ENCODE data around the gene CYP27C1. TPM values are rescaled to one million over a fixed set of nuclear protein-coding genes. Genes with fewer than 3 reads are reported as not detected.

The CYP27C1 gene
- total and polyA plus RNA-seq, 2 of the 13 experiments (the other 11 are each of a cell fraction or from before 2014, with no cell fraction given), result not detected

DNA sequence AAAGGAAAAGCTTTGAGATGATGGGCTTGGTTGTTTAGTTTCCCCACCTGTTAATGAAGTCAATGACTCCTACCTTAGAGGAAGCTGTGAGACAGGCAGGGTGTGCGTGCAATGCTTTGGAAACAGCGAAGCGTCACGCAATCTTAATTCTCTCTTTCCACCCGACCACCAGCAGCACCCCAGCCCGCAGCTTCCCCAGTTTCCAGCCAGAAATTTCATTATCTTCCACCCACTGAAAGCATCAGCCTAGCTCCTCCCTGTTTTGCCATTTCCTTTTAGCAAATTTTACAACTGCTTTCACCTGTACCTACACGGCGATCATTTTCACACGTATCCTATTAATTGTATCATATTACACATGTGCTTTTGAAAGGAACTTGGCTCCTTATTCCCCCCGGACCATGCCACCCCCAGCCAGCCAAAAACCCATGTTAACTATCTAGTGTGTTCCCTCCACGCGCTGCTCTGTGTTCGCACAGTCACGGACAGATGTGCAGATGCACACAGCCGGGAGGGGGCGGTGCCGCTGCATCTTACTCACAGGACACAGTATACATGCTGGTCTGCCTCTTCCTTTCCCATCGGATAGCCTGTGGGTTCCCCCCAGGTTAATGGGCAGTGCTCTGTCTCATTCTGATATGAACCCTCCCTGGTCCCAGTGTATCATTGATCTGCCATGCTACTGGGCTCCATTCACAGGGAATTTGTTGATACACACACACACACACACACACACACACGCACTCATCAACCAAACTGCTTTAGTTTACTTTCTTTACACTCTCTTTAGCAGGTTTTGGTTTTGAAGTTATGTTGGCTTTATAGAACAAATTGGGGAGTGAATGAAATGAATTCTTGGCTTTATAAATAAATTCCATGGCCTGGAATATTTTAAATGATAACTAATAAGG is 22.4 kb downstream of the CYP27C1 start (continued):
- TF ChIP-seq, protein P1, sequence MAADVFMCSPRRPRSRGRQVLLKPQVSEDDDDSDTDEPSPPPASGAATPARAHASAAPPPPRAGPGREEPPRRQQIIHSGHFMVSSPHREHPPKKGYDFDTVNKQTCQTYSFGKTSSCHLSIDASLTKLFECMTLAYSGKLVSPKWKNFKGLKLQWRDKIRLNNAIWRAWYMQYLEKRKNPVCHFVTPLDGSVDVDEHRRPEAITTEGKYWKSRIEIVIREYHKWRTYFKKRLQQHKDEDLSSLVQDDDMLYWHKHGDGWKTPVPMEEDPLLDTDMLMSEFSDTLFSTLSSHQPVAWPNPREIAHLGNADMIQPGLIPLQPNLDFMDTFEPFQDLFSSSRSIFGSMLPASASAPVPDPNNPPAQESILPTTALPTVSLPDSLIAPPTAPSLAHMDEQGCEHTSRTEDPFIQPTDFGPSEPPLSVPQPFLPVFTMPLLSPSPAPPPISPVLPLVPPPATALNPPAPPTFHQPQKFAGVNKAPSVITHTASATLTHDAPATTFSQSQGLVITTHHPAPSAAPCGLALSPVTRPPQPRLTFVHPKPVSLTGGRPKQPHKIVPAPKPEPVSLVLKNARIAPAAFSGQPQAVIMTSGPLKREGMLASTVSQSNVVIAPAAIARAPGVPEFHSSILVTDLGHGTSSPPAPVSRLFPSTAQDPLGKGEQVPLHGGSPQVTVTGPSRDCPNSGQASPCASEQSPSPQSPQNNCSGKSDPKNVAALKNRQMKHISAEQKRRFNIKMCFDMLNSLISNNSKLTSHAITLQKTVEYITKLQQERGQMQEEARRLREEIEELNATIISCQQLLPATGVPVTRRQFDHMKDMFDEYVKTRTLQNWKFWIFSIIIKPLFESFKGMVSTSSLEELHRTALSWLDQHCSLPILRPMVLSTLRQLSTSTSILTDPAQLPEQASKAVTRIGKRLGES (CRISPR knock-in tag; IDR thresholded peaks at IDR 0.05; ENCODE audit: borderline replicate concordance), result no peak
- TF ChIP-seq, protein P2, sequence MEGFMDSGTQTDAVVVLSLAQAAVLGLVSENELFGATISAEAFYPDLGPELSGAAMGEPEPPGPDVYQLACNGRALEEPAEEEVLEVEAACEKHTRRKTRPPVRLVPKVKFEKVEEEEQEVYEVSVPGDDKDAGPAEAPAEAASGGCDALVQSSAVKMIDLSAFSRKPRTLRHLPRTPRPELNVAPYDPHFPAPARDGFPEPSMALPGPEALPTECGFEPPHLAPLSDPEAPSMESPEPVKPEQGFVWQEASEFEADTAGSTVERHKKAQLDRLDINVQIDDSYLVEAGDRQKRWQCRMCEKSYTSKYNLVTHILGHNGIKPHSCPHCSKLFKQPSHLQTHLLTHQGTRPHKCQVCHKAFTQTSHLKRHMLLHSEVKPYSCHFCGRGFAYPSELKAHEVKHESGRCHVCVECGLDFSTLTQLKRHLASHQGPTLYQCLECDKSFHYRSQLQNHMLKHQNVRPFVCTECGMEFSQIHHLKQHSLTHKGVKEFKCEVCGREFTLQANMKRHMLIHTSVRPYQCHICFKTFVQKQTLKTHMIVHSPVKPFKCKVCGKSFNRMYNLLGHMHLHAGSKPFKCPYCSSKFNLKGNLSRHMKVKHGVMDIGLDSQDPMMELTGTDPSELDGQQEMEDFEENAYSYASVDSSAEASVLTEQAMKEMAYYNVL (CRISPR knock-in tag; IDR thresholded peaks at IDR 0.05; ENCODE audit: borderline replicate concordance), result 0 out of 2 replicates have a peak, but pooled peaks have one; percentile 26
- TF ChIP-seq ADNP (CRISPR knock-in tag; IDR thresholded peaks at IDR 0.05) (no peak), XRCC5 (optimal IDR thresholded peaks at IDR 0.05; ENCODE audit: low read length) (peak; percentile 89), ZNF567 (CRISPR knock-in tag; IDR thresholded peaks at IDR 0.05; ENCODE audit: borderline replicate concordance) (no peak), ZNF605 (CRISPR knock-in tag; IDR thresholded peaks at IDR 0.05) (peak; percentile 77; the same call in 1 of the 2 replicates), SP5 (CRISPR knock-in tag; IDR thresholded peaks at IDR 0.05; ENCODE audit: borderline replicate concordance, low read depth) (no peak), ZNF326 (CRISPR knock-in tag; IDR thresholded peaks at IDR 0.05; ENCODE audit: borderline replicate concordance) (no peak), ZNF263 (CRISPR knock-in tag; IDR thresholded peaks at IDR 0.05) (no peak), ZNF615 (CRISPR knock-in tag; IDR thresholded peaks at IDR 0.05; ENCODE audit: borderline replicate concordance) (0 out of 2 replicates have a peak, but pooled peaks have one; percentile 29), ZNF17 (CRISPR knock-in tag; IDR thresholded peaks at IDR 0.05) (peak; percentile 64; the same call in 1 of the 2 replicates), ZNF776 (CRISPR knock-in tag; IDR thresholded peaks at IDR 0.05) (no peak), ZNF619 (CRISPR knock-in tag; IDR thresholded peaks at IDR 0.05) (peak; percentile 52; the same call in 1 of the 2 replicates), HIVEP1 (CRISPR knock-in tag; IDR thresholded peaks at IDR 0.05) (0 out of 2 replicates have a peak, but pooled peaks have one; percentile 37), ZNF350 (CRISPR knock-in tag; IDR thresholded peaks at IDR 0.05; ENCODE audit: borderline replicate concordance, low read depth) (peak; percentile 23; the same call in 1 of the 2 replicates), FOXC1 (CRISPR knock-in tag; IDR thresholded peaks at IDR 0.05; ENCODE audit: borderline replicate concordance) (0 out of 2 replicates have a peak, but pooled peaks have one; percentile 57), JDP2 (CRISPR knock-in tag; IDR thresholded peaks at IDR 0.05; ENCODE audit: borderline replicate concordance) (no peak)
- TF ChIP-seq, protein P3, sequence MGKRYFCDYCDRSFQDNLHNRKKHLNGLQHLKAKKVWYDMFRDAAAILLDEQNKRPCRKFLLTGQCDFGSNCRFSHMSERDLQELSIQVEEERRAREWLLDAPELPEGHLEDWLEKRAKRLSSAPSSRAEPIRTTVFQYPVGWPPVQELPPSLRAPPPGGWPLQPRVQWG (CRISPR knock-in tag; IDR thresholded peaks at IDR 0.05; ENCODE audit: borderline replicate concordance, low read depth), result no peak
- TF ChIP-seq, protein P4, sequence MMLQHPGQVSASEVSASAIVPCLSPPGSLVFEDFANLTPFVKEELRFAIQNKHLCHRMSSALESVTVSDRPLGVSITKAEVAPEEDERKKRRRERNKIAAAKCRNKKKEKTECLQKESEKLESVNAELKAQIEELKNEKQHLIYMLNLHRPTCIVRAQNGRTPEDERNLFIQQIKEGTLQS (CRISPR knock-in tag; IDR thresholded peaks at IDR 0.05), result no peak
- TF ChIP-seq, protein P5, sequence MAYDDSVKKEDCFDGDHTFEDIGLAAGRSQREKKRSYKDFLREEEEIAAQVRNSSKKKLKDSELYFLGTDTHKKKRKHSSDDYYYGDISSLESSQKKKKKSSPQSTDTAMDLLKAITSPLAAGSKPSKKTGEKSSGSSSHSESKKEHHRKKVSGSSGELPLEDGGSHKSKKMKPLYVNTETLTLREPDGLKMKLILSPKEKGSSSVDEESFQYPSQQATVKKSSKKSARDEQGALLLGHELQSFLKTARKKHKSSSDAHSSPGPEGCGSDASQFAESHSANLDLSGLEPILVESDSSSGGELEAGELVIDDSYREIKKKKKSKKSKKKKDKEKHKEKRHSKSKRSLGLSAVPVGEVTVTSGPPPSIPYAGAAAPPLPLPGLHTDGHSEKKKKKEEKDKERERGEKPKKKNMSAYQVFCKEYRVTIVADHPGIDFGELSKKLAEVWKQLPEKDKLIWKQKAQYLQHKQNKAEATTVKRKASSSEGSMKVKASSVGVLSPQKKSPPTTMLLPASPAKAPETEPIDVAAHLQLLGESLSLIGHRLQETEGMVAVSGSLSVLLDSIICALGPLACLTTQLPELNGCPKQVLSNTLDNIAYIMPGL (CRISPR knock-in tag; IDR thresholded peaks at IDR 0.05; ENCODE audit: borderline replicate concordance in 1 of 2, low read depth in 1 of 2), result peak in 1 of 2 experiments; percentile 65; a peak in 2 of 4 replicates

Measured in HepG2 (cell line).